GM12892 (cell line): ENCODE results near the gene TRANK1.

Experiments used
- POLR2A ChIP-seq: IDR thresholded peaks from 2 replicates; pipeline ENCODE4 v1.6.1; 2011; ENCODE audit warnings: low read depth, low read length, control low read depth
- POLR2AphosphoS5 ChIP-seq: IDR thresholded peaks from 2 replicates; pipeline ENCODE4 v1.6.1; 2011; ENCODE audit warnings: low read depth, low read length, control low read depth

DNA sequence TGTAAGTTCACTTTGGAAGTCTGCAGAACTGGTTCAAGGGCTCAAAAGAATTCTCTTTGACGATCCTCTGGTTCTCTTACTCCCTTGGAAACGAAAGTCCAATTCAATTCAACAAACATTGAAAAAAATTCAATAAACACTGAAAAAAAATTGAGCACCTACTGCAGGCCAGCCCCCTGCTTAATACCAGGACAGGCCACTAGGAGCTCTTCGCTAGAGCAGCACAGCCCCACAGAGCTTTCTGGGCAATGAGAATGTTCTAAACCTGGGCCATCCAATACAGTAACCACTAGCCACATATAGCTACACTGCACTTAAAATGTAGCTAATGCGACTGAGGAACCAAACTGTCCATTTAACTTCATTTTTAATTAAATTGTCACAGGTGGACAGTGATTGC lies 130.1 kb downstream of the TRANK1 start:
- TF ChIP-seq POLR2A (no peak), POLR2AphosphoS5 (no peak)
